H1 (cell line): Measurements from ENCODE around the gene AHDC1. TPM values are rescaled to one million over a fixed set of nuclear protein-coding genes. Genes with fewer than 3 reads are reported as not detected.
A peak's percentile ranks its signal among the peaks of the same experiment; 100 is the strongest.

Source experiments
- ATF2 ChIP-seq: IDR thresholded peaks from 2 replicates; pipeline ENCODE4 v1.6.1; 2012; ENCODE audit warnings: low read length, inconsistent platforms
- BRCA1 ChIP-seq: IDR thresholded peaks from 2 replicates; pipeline ENCODE4 v1.6.1; 2012; ENCODE audit warnings: low read depth, low read length, improper control_type of control experiment
- CEBPB ChIP-seq: IDR thresholded peaks from 2 replicates; pipeline ENCODE4 v1.6.1; 2012; ENCODE audit warnings: low read depth, low read length
- CHD1 ChIP-seq: IDR thresholded peaks from 2 replicates; pipeline ENCODE4 v1.6.1; 2012; ENCODE audit warnings: low read depth, low read length, improper control_type of control experiment
- CTBP2 ChIP-seq: IDR thresholded peaks from 2 replicates; pipeline ENCODE4 v1.7.0; 2011; ENCODE audit warnings: borderline replicate concordance, mild to moderate bottlenecking, moderate library complexity, mixed read lengths, low read length; ENCODE audit not compliant: insufficient read depth, insufficient read length
- EGR1 ChIP-seq: IDR thresholded peaks from 2 replicates; pipeline ENCODE4 v1.6.1; 2011; ENCODE audit warnings: low read depth, low read length, borderline replicate concordance
- EZH2 ChIP-seq: fragments of 200-600 bp; sonication (generic); IDR thresholded peaks from 2 replicates; pipeline ENCODE4 v1.7.1; 2012; ENCODE audit warnings: low read depth, mild to moderate bottlenecking, moderate library complexity, low read length, inconsistent platforms; ENCODE audit not compliant: severe bottlenecking
- GABPA ChIP-seq: IDR thresholded peaks from 2 replicates; pipeline ENCODE4 v1.6.1; 2011; ENCODE audit warnings: mild to moderate bottlenecking, low read length, moderate library complexity, borderline replicate concordance; ENCODE audit not compliant: insufficient read depth
- HDAC2 ChIP-seq, 2 experiments: fragments of 300-600 bp in 1 of 2; sonication (generic) in 1 of 2; IDR thresholded peaks; 2 replicates each; pipeline ENCODE4 v1.6.1; 2011 to 2012; ENCODE audit warnings: low read depth in 2 of 2, low read length in 2 of 2, mild to moderate bottlenecking in 2 of 2, moderate library complexity in 2 of 2, borderline replicate concordance in 1 of 2, inconsistent platforms in 1 of 2
- JUN ChIP-seq: IDR thresholded peaks from 2 replicates; pipeline ENCODE4 v1.6.1; 2011; ENCODE audit warnings: low read depth, mild to moderate bottlenecking, improper control_type of control experiment, low read length
- KDM1A ChIP-seq: fragments of 200-600, 300-600 bp; sonication (generic); IDR thresholded peaks from 2 replicates; pipeline ENCODE4 v1.7.1; 2016; ENCODE audit warnings: mild to moderate bottlenecking, low read length, borderline replicate concordance
- KDM4A ChIP-seq: IDR thresholded peaks from one replicate; pipeline ENCODE4 v1.7.1; 2012; ENCODE audit warnings: low read depth, mild to moderate bottlenecking, moderate library complexity, low read length, inconsistent platforms; ENCODE audit not compliant: severe bottlenecking
- MAX ChIP-seq: IDR thresholded peaks from 2 replicates; pipeline ENCODE4 v1.6.1; 2012; ENCODE audit warnings: inconsistent platforms
- POLR2A ChIP-seq, 2 experiments: IDR thresholded peaks; 1 replicate in 1 of 2; 2 replicates in 1 of 2; pipeline ENCODE4 v1.6.1; 2011; ENCODE audit warnings: low read depth in 2 of 2, low read length in 2 of 2, mild to moderate bottlenecking in 2 of 2; ENCODE audit errors: control extremely low read depth in 1 of 2
- SIN3A ChIP-seq, 2 experiments: IDR thresholded peaks in 1 of 2; conservative IDR thresholded peaks in 1 of 2; 2 replicates each; pipeline ENCODE4 v1.6.1; 2011 to 2012; ENCODE audit warnings: low read length in 2 of 2, improper control_type of control experiment in 1 of 2, low read depth in 1 of 2, mild to moderate bottlenecking in 1 of 2
- SIRT6 ChIP-seq: IDR thresholded peaks from one replicate; pipeline ENCODE4 v1.7.1; 2012; ENCODE audit warnings: low read length, inconsistent platforms
- YY1 ChIP-seq: IDR thresholded peaks from 2 replicates; pipeline ENCODE4 v1.6.1; 2011; ENCODE audit warnings: low read depth, mild to moderate bottlenecking, low read length
- ZNF274 ChIP-seq: IDR thresholded peaks from 2 replicates; pipeline ENCODE4 v1.7.0; 2012; ENCODE audit warnings: low read length, borderline replicate concordance; ENCODE audit errors: extremely low read depth
- polyA plus RNA-seq, 7 experiments: library from polyadenylated mRNA; depleted of rRNA in 3 of 7; stranded (reverse) in 5 of 7; unstranded in 2 of 7; fragments of >200 nt in 5 of 7; fragments of 200-250 nt in 2 of 7; gene quantifications; 1 replicate in 5 of 7; 2 replicates in 1 of 7; 4 replicates in 1 of 7; pipeline versions ENCODE4 v1.2.1 to v1.2.3, GENCODE V29; 2011 to 2013; ENCODE audit warnings: missing spikeins in 2 of 7, mixed read lengths in 2 of 7
- total RNA-seq: library from RNA; stranded (reverse); fragmentation: NEBNext Ultra II Directional; extraction: Animal tissue kit (Norgen Biotek cat#: 25700); gene quantifications from 2 replicates; pipeline ENCODE4 v1.2.1, GENCODE V29; 2021

AHDC1 gene
- total and polyA plus RNA-seq, 2 of the 8 experiments (the other 6 are each of a cell fraction or from before 2014, with no cell fraction given), result 4.4 to 35.1 TPM

- TF ChIP-seq CEBPB, result no peak
- TF ChIP-seq JUN, result no peak
- no peak for TF ChIP-seq CHD1
- TF ChIP-seq EGR1, result no peak
- TF ChIP-seq MAX, result no peak
- TF ChIP-seq BRCA1, result no peak
- TF ChIP-seq SIN3A (conservative IDR thresholded peaks at IDR 0.05 in 1 of 2, IDR thresholded peaks at IDR 0.05 in 1 of 2; ENCODE audit: low read depth in 1 of 2, low read length in 2 of 2), result no peak
- TF ChIP-seq ATF2, result no peak
- no peak for TF ChIP-seq POLR2A (IDR thresholded peaks at IDR 0.05; ENCODE audit: control extremely low read depth in 1 of 2, low read depth in 2 of 2, low read length in 2 of 2)
- no peak for TF ChIP-seq ZNF274
- no peak for TF ChIP-seq SIRT6
- TF ChIP-seq YY1, result no peak
- TF ChIP-seq CTBP2, result no peak
- TF ChIP-seq KDM1A, result peak; percentile 98
- TF ChIP-seq HDAC2 (IDR thresholded peaks at IDR 0.05; ENCODE audit: borderline replicate concordance in 1 of 2, low read depth in 2 of 2, low read length in 2 of 2), result peak in 1 of 2 experiments; percentile 98; a peak in 1 of 4 replicates
- TF ChIP-seq EZH2, result no peak
- TF ChIP-seq GABPA, result no peak
- TF ChIP-seq KDM4A, result no peak
These were observed 99.1 kb downstream of the AHDC1 start (continued) for GRCh38 chr1:27504588-27505419.
